A549 (cell line): ENCODE data around the gene ANAPC15. TPM values are rescaled to one million over a fixed set of nuclear protein-coding genes. Genes with fewer than 3 reads are reported as not detected.
A peak's percentile ranks its signal among the peaks of the same experiment; 100 is the strongest.

Source experiments
- ATAC-seq, 2 experiments: fragments of 200-7000 bp in 1 of 2; fragments of >200 bp in 1 of 2; cut with Nextera tagmentation in 1 of 2; cut with Tn5 transposase in 1 of 2; 3 replicates each; pipeline versions ENCODE4 v1.8.0 to v1.9.1; 2018 to 2020; ENCODE audit warnings: mild to moderate bottlenecking in 1 of 2, moderate library complexity in 1 of 2
- CTCF ChIA-PET: fragments of 300-600 bp; sonication (Branson Sonifier 250); formaldehyde crosslinking; extraction: SDS; loops from one replicate; lab custom pipeline; 2021; ENCODE audit warnings: antibody characterized with exemption, inconsistent platforms; lab: Yijun Ruan, JAX
- POLR2A ChIA-PET: fragments of 350-600 bp; formaldehyde crosslinking; extraction: SDS; loops from one replicate; lab custom pipeline; 2021; ENCODE audit warnings: antibody characterized with exemption, inconsistent platforms; lab: Yijun Ruan, JAX
- DNase-seq, 2 experiments: peaks; one replicate each; pipeline versions ENCODE4 v3.0.0 to v3.0.0-alpha.2; 2011 to 2016; ENCODE audit warnings: low read depth in 1 of 2, low spot score in 1 of 2
- FAIRE-seq: peaks from 2 replicates; lab custom pipeline; 2011; peaks lifted over from hg19 to GRCh38; lab: Jason Lieb, UNC
- H3K27ac ChIP-seq, 2 experiments: fragments of >200 bp; sonication (Bioruptor Twin); formaldehyde crosslinking; 3 replicates each; pipeline ENCODE4 v1.5.1; 2016 to 2017
- H3K4me1 ChIP-seq: fragments of >200 bp; sonication (Bioruptor Twin); formaldehyde crosslinking; 3 replicates; pipeline ENCODE4 v1.6.1; 2016
- H3K4me2 ChIP-seq: fragments of >200 bp; sonication (Bioruptor Twin); formaldehyde crosslinking; 3 replicates; pipeline ENCODE4 v1.6.1; 2016
- H3K4me3 ChIP-seq: fragments of >200 bp; sonication (Bioruptor Twin); formaldehyde crosslinking; 3 replicates; pipeline ENCODE4 v1.5.1; 2016
- H3K9me3 ChIP-seq: fragments of >200 bp; sonication (Bioruptor Twin); formaldehyde crosslinking; 3 replicates; pipeline ENCODE4 v1.6.1; 2016
- CBX2 ChIP-seq: fragments of 200-600 bp; sonication (generic); IDR thresholded peaks from 2 replicates; pipeline ENCODE4 v1.6.1; 2016; ENCODE audit warnings: low read depth, mild to moderate bottlenecking, borderline replicate concordance
- CEBPB ChIP-seq, 2 experiments: fragments of >200 bp in 1 of 2; sonication (Bioruptor Twin) in 1 of 2; formaldehyde crosslinking in 1 of 2; IDR thresholded peaks; 2 replicates each; pipeline ENCODE4 v1.6.1; 2012 to 2016
- EHMT2 ChIP-seq: fragments of 200-600 bp; sonication (generic); IDR thresholded peaks from 2 replicates; pipeline ENCODE4 v1.6.1; 2016; ENCODE audit warnings: antibody characterized with exemption, low read depth, mild to moderate bottlenecking, moderate library complexity
- ESRRA ChIP-seq: fragments of 150-350 bp; IDR thresholded peaks from 2 replicates; pipeline ENCODE4 v1.6.1; 2014; ENCODE audit warnings: mild to moderate bottlenecking, low read length, borderline replicate concordance
- FOSL2 ChIP-seq, 2 experiments: fragments of 450-650 bp in 1 of 2; fragments of >200 bp in 1 of 2; sonication (Bioruptor Twin) in 1 of 2; formaldehyde crosslinking; IDR thresholded peaks; 2 replicates each; pipeline versions ENCODE4 v1.5.0 to v1.6.1; 2016 to 2020; ENCODE audit warnings: mild to moderate bottlenecking in 1 of 2, moderate library complexity in 1 of 2
- FOXS1 ChIP-seq: fragments of 250-450 bp; sonication (Bioruptor Pico); IDR thresholded peaks from 2 replicates; pipeline ENCODE4 v1.5.0; 2020; ENCODE audit warnings: mild to moderate bottlenecking, moderate library complexity
- GATA3 ChIP-seq: IDR thresholded peaks from 2 replicates; pipeline ENCODE4 v1.6.1; 2012; ENCODE audit warnings: borderline replicate concordance
- HDAC2 ChIP-seq: fragments of 200-600 bp; sonication (generic); IDR thresholded peaks from 2 replicates; pipeline ENCODE4 v1.6.1; 2016
- HEYL ChIP-seq: fragments of 250-450 bp; sonication (Bioruptor Pico); IDR thresholded peaks from 2 replicates; pipeline ENCODE4 v1.8.0; 2021; ENCODE audit warnings: mild to moderate bottlenecking, moderate library complexity
- HOXB13 ChIP-seq: fragments of 250-450 bp; sonication (Bioruptor Pico); IDR thresholded peaks from 2 replicates; pipeline ENCODE4 v1.5.0; 2020; ENCODE audit warnings: low read depth, mild to moderate bottlenecking, moderate library complexity
- JUN ChIP-seq, 2 experiments: fragments of >200 bp; sonication (Bioruptor Twin); formaldehyde crosslinking; IDR thresholded peaks; 2 replicates in 1 of 2; 3 replicates in 1 of 2; pipeline ENCODE4 v1.6.1; 2016 to 2017
- MAFK ChIP-seq: fragments of 450-650 bp; IDR thresholded peaks from 2 replicates; pipeline ENCODE4 v1.6.1; 2014; ENCODE audit not compliant: partially characterized antibody
- NFE2L2 ChIP-seq: fragments of 150-350 bp; conservative IDR thresholded peaks from 2 replicates; pipeline ENCODE4 v1.6.1; 2014; ENCODE audit warnings: low read length
- PHF8 ChIP-seq: fragments of 200-600 bp; sonication (generic); IDR thresholded peaks from 2 replicates; pipeline ENCODE4 v1.6.1; 2016; ENCODE audit warnings: low read depth, mild to moderate bottlenecking, antibody characterized with exemption, moderate library complexity, borderline replicate concordance
- POLR2A ChIP-seq: IDR thresholded peaks from 2 replicates; pipeline ENCODE4 v1.6.1; 2012; ENCODE audit warnings: mild to moderate bottlenecking, low read length
- POLR2AphosphoS2 ChIP-seq: conservative IDR thresholded peaks from 2 replicates; pipeline ENCODE4 v1.6.1; 2012; ENCODE audit warnings: low read length, improper control_type of control experiment, inconsistent platforms
- RAD21 ChIP-seq, 2 experiments: fragments of >200 bp in 1 of 2; sonication (Bioruptor Twin) in 1 of 2; formaldehyde crosslinking in 1 of 2; IDR thresholded peaks in 1 of 2; conservative IDR thresholded peaks in 1 of 2; 2 replicates in 1 of 2; 3 replicates in 1 of 2; pipeline ENCODE4 v1.6.1; 2012 to 2018; ENCODE audit warnings: inconsistent platforms in 1 of 2
- RARB ChIP-seq: fragments of 250-450 bp; sonication (Bioruptor Pico); IDR thresholded peaks from 2 replicates; pipeline ENCODE4 v1.8.0; 2021; ENCODE audit warnings: mild to moderate bottlenecking, moderate library complexity
- RFX5 ChIP-seq: fragments of 450-650 bp; IDR thresholded peaks from 2 replicates; pipeline ENCODE4 v1.7.1; 2014; ENCODE audit warnings: antibody characterized with exemption, mild to moderate bottlenecking, moderate library complexity
- RNF2 ChIP-seq: fragments of 200-600 bp; sonication (generic); IDR thresholded peaks from 2 replicates; pipeline ENCODE4 v1.6.1; 2016; ENCODE audit warnings: low read depth, mild to moderate bottlenecking, antibody characterized with exemption, moderate library complexity, borderline replicate concordance
- SMC3 ChIP-seq: fragments of >200 bp; sonication (Bioruptor Twin); formaldehyde crosslinking; IDR thresholded peaks from 3 replicates; pipeline ENCODE4 v1.6.1; 2018; ENCODE audit warnings: inconsistent platforms
- TP53 ChIP-seq: fragments of 250-450 bp; sonication (Bioruptor Pico); IDR thresholded peaks from 2 replicates; pipeline ENCODE4 v1.5.0; 2021; ENCODE audit warnings: mild to moderate bottlenecking, moderate library complexity
- WGBS: methylation state at CpG from one replicate; pipeline ENCODE4 v1.1.6; 2017; ENCODE audit errors: missing lambda C conversion rate; 5-methylcytosine and 5-hydroxymethylcytosine counted together
- polyA minus RNA-seq: library from RNA; depleted of rRNA, polyadenylated mRNA; stranded (reverse); fragments of >200 nt; gene quantifications from 2 replicates; pipeline ENCODE4 v1.2.3, GENCODE V29; 2011; rRNA and poly(A)+ RNA removed
- polyA plus RNA-seq, 4 experiments: library from polyadenylated mRNA; depleted of rRNA in 3 of 4; stranded (reverse); fragments of >200 nt; fragmentation: RNase III in 1 of 4; extraction: RNeasy Plus Mini Kit Qiagen cat#74134 plus additional on column Dnase treatment in 1 of 4; gene quantifications; 2 replicates in 3 of 4; 3 replicates in 1 of 4; pipeline ENCODE4 v1.2.3, GENCODE V29; 2011 to 2017
- TF ChIP-seq, protein P1 (sequence below): IDR thresholded peaks from 2 replicates; pipeline ENCODE4 v1.6.1; 2012
- TF ChIP-seq, protein P2 (sequence below): IDR thresholded peaks from 2 replicates; pipeline ENCODE4 v1.6.1; 2012; ENCODE audit warnings: low read depth, borderline replicate concordance
- TF ChIP-seq, protein P3 (sequence below): IDR thresholded peaks from 2 replicates; pipeline ENCODE4 v1.6.1; 2012
- TF ChIP-seq, protein P4 (sequence below): fragments of >200 bp; sonication (Bioruptor Twin); formaldehyde crosslinking; IDR thresholded peaks from 3 replicates; pipeline ENCODE4 v1.6.1; 2016

The ANAPC15 gene
- polyA plus RNA-seq (2011; rRNA removed) (48.5 and 88.2 TPM in 2 replicates), polyA plus RNA-seq (2017; fragmentation: RNase III; extraction: RNeasy Plus Mini Kit Qiagen cat#74134 plus additional on column Dnase treatment) (96.2 to 103 TPM (median 97.5 TPM) in 3 replicates), polyA minus RNA-seq (43.8 and 49.8 TPM in 2 replicates)
- 92.8 and 123 TPM in 2 replicates for polyA plus RNA-seq (2012; cell fraction: cytosol; rRNA removed)
- polyA plus RNA-seq (2012; cell fraction: nucleus; rRNA removed), result 38.6 and 44.0 TPM in 2 replicates

DNA sequence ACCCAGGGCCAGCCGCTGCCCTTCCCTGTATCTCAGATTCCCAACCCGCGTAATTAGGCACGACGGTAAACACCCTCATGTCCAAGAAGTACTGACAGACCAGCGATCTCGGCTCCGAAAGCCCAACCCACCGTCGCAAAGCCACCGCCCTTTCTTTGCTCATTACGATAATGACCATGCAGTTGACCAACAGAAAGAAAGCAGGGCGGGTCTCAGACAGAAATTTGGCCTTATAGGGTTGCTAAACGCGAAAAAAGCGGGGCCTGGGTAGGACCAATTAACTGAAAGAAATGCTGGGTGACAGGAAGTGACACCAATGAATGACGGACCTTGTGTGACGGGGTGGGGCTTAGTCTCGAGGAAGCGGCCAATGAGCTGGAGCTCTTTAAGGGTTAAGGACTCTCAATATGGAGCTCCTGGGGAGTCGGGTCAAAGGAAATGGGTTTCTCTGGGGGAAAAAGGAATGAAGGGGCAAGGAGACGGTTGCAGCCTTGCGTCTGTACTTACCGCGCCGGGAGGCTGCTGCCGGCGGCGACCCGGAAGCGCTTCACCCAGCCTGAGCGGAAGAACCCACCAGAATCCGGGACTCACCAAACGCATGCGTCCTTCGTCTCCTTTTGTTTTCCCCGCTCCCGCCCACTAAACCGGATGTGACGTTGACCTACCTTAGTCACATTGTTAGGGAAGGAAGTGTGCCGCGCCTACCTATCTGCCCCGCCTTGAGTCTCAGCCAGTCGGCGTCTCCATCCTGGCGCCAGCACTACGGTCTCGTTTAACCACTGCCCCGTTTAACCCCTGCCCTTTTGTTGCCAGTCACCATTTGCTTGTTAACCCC lies at the start of gene ANAPC15:
TSS of gene ANAPC15 (minus strand) at position 553 of the 835 bp plus-strand sequence. CDS start 1,419 bp downstream, outside the sequence.
- Histone ChIP-seq H3K4me1 (peaks cover 9% of the 10 kb centered on the region; the same call in 2 of the 3 replicates), H3K4me3 (peak within 1 kb of the TSS; percentile 51), H3K27ac (peak within 1 kb of the TSS; percentile 94 to 97)
- DNase-seq (peak; percentile 94 to 100), FAIRE-seq (peak; percentile 54)
- TF ChIP-seq, protein P1, sequence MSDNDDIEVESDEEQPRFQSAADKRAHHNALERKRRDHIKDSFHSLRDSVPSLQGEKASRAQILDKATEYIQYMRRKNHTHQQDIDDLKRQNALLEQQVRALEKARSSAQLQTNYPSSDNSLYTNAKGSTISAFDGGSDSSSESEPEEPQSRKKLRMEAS, result peak; percentile 85
- TF ChIP-seq HOXB13 (CRISPR knock-in tag), result no peak
- TF ChIP-seq MAFK, result peak; percentile 42
- TF ChIP-seq CBX2, result no peak
- no peak for TF ChIP-seq SMC3
- TF ChIP-seq POLR2AphosphoS2, result 0 out of 2 replicates have a peak, but pooled peaks have one; percentile 58
- 0 out of 4 replicates have a peak, but pooled peaks of 1 of the 2 experiments have one; percentile 3 for TF ChIP-seq CEBPB (IDR thresholded peaks at IDR 0.05)
- TF ChIP-seq, protein P2, sequence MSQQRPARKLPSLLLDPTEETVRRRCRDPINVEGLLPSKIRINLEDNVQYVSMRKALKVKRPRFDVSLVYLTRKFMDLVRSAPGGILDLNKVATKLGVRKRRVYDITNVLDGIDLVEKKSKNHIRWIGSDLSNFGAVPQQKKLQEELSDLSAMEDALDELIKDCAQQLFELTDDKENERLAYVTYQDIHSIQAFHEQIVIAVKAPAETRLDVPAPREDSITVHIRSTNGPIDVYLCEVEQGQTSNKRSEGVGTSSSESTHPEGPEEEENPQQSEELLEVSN, result peak; percentile 57; the same call in 1 of the 2 replicates
- peak; percentile 35; the same call in 1 of the 2 replicates for TF ChIP-seq PHF8
- no peak; a peak in 1 of 5 replicates for TF ChIP-seq RAD21 (conservative IDR thresholded peaks at IDR 0.05 in 1 of 2, IDR thresholded peaks at IDR 0.05 in 1 of 2)
- TF ChIP-seq POLR2A, result peak; percentile 91
- no peak for TF ChIP-seq ESRRA
- TF ChIP-seq HDAC2, result no peak
- no peak for TF ChIP-seq RNF2
- TF ChIP-seq, protein P3, sequence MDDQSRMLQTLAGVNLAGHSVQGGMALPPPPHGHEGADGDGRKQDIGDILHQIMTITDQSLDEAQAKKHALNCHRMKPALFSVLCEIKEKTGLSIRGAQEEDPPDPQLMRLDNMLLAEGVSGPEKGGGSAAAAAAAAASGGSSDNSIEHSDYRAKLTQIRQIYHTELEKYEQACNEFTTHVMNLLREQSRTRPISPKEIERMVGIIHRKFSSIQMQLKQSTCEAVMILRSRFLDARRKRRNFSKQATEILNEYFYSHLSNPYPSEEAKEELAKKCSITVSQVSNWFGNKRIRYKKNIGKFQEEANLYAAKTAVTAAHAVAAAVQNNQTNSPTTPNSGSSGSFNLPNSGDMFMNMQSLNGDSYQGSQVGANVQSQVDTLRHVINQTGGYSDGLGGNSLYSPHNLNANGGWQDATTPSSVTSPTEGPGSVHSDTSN, result peak; percentile 84
- no peak for TF ChIP-seq FOXS1
- no peak for TF ChIP-seq FOSL2 (IDR thresholded peaks at IDR 0.05)
- no peak for TF ChIP-seq FOSL2 (CRISPR knock-in tag; IDR thresholded peaks at IDR 0.05)
- TF ChIP-seq GATA3, result no peak
- no peak for TF ChIP-seq RFX5
- no peak for TF ChIP-seq EHMT2
- TF ChIP-seq HEYL (CRISPR knock-in tag), result no peak
- TF ChIP-seq TP53, result 0 out of 2 replicates have a peak, but pooled peaks have one; percentile 17
- no peak for TF ChIP-seq NFE2L2
- peak; percentile 82 to 89; a peak in 4 of 5 replicates for TF ChIP-seq JUN (IDR thresholded peaks at IDR 0.05)
- TF ChIP-seq RARB (CRISPR knock-in tag), result no peak
- TF ChIP-seq, protein P4, sequence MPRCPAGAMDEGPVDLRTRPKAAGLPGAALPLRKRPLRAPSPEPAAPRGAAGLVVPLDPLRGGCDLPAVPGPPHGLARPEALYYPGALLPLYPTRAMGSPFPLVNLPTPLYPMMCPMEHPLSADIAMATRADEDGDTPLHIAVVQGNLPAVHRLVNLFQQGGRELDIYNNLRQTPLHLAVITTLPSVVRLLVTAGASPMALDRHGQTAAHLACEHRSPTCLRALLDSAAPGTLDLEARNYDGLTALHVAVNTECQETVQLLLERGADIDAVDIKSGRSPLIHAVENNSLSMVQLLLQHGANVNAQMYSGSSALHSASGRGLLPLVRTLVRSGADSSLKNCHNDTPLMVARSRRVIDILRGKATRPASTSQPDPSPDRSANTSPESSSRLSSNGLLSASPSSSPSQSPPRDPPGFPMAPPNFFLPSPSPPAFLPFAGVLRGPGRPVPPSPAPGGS, result peak; percentile 94
- TF ChIP-seq, all 56 proteins: peak for 11
- CTCF ChIA-PET, result interaction anchor here (1.0 to 3.0 kb wide), 9 partner anchors 13 to 319 kb away, joined by 3 to 26 read pairs (median 4); no protein-coding TSS in a partner anchor
- POLR2A ChIA-PET, result interaction anchor here (0.6 to 1.6 kb wide), 11 partner anchors 10 to 123 kb away, joined by 3 to 20 read pairs (median 3); partner anchors contain the start of gene LAMTOR1
- peak; percentile 90 to 95 for ATAC-seq
- no peaks in the 10 kb centered on the region for H3K9me3 ChIP-seq
- H3K4me2 ChIP-seq, result peak within 1 kb of the TSS; percentile 86
- WGBS, result 1% methylated on average over 49 of the region's 49 CpGs
